ENCODE measurements around the gene LKAAEAR1.

Gene LKAAEAR1

DNA sequence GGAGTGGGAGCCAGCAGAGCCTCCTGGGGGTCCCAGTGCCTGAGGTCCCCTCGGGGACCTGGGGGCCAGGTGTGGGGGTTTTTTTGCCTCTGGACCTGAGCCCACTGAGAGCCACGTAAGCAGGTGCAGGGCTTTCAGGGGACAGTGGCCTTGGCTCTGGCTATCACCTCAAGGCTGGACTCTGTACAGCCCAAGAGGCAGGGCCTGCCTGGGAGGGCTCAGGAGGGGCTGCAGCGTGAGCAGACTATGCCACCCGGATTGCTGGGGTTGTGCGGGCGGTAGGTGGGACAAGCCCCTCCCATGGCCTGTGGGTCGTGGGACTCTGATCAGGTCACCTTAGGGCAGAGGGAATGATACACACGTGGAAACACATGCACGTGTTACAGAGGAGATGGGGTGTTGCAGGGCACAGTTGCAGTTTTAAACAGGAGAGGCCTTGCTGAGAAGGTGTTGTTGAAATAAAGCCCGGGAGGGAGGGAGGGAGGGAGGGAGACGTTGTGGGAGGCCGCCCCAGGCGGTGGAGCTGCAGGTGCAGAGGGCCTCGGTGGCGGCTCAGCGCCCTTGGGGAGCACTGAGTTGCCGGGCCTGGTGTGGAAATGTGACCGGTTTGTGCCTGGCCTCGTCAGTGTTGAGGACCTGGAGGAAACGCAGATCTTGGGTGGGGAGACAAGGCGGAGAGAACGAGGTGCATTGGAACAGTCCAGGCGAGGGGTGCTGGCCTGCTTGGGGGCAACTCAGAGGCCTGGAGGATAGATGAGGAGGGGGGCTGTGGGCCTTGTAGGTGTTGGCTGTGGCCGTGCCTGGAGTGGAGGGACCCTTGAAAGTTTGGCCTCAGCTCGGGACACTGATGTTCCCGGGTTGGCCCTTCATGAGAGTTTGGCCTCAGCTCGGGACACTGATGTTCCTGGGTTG is 18.9 kb downstream of the LKAAEAR1 start:
- no peak for DNase-seq (ENCODE audit: low spot score)

GRCh38 chr20:64064145-64064698 is 20.0 kb downstream of the LKAAEAR1 start:
- no peak for DNase-seq (ENCODE audit: low spot score)

- no peak for DNase-seq (ENCODE audit: low spot score)
Observed at GRCh38 chr20:64063389-64064144, 20.6 kb downstream of the LKAAEAR1 start.

DNA sequence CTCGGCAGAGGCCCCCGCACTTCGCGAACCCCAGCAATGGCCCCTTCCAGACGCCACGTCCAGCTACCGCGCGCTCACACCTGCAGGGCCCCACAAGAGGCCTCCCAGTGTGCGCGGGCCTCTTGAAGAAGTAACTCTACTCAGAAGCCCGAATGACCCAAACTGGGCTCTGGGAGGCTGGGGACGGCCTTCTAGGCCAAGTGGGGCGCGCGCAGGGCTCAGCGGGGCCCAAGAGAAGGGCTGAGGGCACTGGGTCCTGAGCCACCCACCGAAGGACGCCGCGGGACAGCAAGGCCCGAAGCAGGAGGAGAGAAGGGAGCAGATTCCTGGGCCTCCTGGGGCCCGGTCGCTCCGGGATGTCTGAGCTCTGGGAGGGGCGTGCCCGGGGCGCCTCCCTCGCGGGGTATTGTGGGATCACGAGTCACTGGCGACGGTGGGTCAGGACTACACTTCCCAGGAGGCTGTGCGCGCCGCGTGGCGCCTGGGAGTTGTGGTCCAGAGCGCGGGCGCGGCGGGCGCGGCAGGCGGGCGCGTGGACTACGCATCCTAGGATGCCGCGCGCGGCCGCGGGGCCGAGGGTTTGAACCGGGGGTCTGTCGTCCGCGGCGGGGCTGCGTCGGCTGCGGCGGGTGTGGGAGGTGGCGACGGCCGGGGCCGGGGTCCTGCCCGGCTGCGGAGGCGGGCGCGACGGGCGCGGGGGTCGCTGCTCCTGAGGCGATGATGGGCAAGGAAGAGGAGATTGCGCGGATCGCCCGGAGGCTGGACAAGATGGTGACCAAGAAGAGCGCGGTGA is 21.4 kb downstream of the LKAAEAR1 start, which contains the start of gene TCEA2:
Gene TCEA2, plus strand, starts transcription at position 603 of the 793 bp plus-strand sequence. Its CDS starts 115 bp downstream, at position 718.
- DNase-seq (ENCODE audit: low spot score), result peak; percentile 97

- DNase-seq (ENCODE audit: low spot score), result no peak
Observed at GRCh38 chr20:64062276-64062595, 22.0 kb downstream of the LKAAEAR1 start.

DNA sequence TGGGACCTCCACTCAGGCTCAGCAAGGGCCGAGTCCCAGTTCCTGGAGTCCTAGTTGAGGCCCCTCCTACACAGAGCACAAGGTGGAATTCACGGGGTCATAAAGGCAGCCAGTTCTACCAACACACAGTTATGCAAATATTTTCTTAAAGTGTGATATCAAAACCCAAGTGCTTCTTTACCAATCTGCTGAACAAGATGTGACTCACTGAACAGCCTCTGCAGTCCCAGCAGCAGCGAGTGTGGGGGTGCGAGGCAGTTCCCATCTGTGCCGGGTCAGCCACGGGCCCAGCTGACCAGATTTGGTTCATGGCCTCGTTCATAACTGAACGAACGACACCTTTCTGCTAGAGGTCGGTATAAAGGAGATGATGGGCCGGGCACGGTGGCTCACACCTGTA is 25.7 kb downstream of the LKAAEAR1 start:
- no peak for DNase-seq (ENCODE audit: low spot score)

GRCh38 chr20:64057628-64058498 is 26.3 kb downstream of the LKAAEAR1 start:
- DNase-seq (ENCODE audit: low spot score), result peak; percentile 68

- DNase-seq (ENCODE audit: low spot score), result no peak
Observed at GRCh38 chr20:64056889-64057627, 27.1 kb downstream of the LKAAEAR1 start.

DNA sequence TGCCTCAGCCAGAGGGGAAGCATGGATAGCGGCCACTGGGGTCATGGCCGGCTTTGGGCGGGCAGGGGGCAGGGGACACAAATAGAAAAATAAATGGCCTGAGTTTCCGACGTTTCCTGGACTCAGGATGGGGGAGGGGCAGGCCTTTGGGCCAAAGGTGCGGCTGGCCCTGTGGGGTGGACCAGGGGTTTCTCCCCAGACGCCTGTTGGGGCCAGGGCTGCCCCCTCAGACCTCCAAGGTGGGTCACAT is 27.6 kb downstream of the LKAAEAR1 start:
- DNase-seq (ENCODE audit: low spot score), result no peak

DNA sequence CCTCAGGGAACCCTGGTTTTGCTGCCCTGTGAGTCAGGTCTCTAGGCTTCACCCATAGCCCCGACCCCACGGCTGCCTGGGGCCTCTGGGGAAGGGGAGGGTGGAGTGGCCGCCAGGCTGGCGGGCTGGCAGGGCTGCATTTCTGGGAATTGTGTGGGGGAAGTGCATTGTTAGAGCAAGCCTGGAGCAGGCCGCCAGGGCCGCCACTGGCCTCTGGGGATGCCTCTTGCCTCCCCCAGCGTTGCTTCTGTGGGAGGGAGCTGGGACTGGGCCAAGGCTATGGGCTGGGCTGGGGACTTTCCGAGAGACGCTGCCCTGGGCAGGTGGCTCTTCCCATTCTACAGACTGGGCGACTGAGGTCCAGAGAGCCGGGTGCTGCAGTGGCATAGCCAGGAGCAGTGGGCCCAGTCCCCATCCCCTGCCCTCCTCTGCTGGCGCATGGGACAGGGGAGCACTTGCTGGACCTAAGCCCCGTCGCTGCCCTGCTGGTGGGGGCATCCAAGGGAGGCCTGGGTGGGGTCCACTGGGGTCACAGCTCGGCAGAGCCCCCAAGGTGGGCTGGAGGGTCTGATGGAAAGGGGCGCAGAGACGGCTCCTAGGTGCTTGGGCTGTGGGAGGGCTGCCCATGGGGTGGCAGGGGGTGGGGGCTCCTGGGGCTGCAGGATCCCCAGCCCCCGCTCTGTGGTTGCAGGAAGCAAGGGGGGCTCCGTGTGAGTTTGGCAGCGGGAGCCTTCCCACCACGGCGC is 28.1 kb downstream of the LKAAEAR1 start:
- DNase-seq (ENCODE audit: low spot score), result no peak

- DNase-seq (ENCODE audit: low spot score), result no peak
Observed at GRCh38 chr20:64055396-64055892, 28.8 kb downstream of the LKAAEAR1 start.

DNA sequence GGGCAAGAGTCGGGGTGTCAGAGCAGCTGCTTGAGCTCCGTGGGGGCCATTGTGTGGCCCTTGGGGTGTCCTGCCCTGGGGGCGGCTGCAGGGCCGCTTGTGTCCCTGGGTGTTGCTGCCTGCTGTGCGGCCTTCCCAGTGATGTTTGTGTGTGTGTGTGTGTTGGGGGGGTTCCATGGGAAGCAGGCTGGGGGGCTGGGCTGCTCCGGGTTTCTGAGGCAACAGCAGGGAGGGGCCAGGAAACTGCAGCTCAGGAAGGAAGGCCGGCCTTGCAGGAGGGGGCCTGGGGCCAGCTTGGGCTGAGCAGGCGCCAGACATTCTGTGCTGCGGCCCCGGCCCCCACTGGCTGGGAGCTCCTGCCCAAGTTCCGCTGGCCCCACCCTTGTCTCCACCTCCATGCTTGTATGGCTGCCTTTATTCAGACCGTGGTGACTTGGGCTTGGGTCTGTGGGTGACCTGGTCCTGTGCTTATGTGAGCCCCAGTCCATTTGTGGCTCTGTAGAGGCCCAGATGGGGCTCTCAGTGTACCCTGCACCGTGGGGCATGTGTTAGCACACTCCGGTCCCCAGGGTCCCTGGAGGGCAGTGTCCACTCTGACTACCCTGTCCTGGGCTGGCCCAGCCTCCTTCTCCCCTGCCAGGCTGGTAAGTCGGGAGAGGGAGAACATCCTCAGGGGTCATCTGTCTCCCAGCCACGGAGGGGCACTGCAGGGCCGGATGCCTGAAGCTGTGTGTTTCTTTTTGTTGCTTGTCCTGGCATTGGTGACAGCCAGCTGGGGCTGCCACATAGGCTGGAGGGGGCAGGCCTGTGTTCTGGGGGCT is 30.1 kb downstream of the LKAAEAR1 start:
- DNase-seq (ENCODE audit: low spot score), result no peak

- DNase-seq (ENCODE audit: low spot score), result no peak
Observed at GRCh38 chr20:64052987-64053840, 31.0 kb downstream of the LKAAEAR1 start.

GRCh38 chr20:64052326-64052722 is 31.9 kb downstream of the LKAAEAR1 start:
- DNase-seq (ENCODE audit: low spot score), result no peak

GRCh38 chr20:64051561-64052325 is 32.5 kb downstream of the LKAAEAR1 start:
- DNase-seq (ENCODE audit: low spot score), result no peak

- no peak for DNase-seq (ENCODE audit: low spot score)
Observed at GRCh38 chr20:64051033-64051452, 33.2 kb downstream of the LKAAEAR1 start.
